Keratinocyte (primary cell): ENCODE data around the gene ZNF337. TPM values are rescaled to one million over a fixed set of nuclear protein-coding genes. Genes with fewer than 3 reads are reported as not detected.
"Not testable (repeated sequence)": the region's sequence is repeated elsewhere in the genome, so short reads cannot be mapped to it uniquely, and the experiment has no call there.

Source experiments
- DNase-seq: peaks from one replicate; pipeline ENCODE4 v3.0.0-alpha.2; 2011; ENCODE audit warnings: low read depth, missing footprints, low spot score
- FAIRE-seq: peaks from 2 replicates; lab custom pipeline; 2011; peaks lifted over from hg19 to GRCh38; lab: Jason Lieb, UNC
- H2AFZ ChIP-seq: 2 replicates; pipeline ENCODE4 v1.6.0; 2012; ENCODE audit warnings: low read length, control low read depth, inconsistent platforms; ENCODE audit not compliant: control insufficient read depth
- H3K27ac ChIP-seq: 2 replicates; pipeline ENCODE4 v1.5.1; 2011; ENCODE audit warnings: low read length; ENCODE audit not compliant: control insufficient read depth, insufficient read depth
- H3K27me3 ChIP-seq: 3 replicates; pipeline ENCODE4 v1.6.0; 2011; ENCODE audit warnings: low read length; ENCODE audit not compliant: control insufficient read depth, insufficient read depth; ENCODE audit errors: extremely low read depth
- H3K36me3 ChIP-seq, 2 experiments: 2 replicates in 1 of 2; 3 replicates in 1 of 2; pipeline ENCODE4 v1.5.1; 2011; ENCODE audit warnings: low read length in 2 of 2, mild to moderate bottlenecking in 1 of 2; ENCODE audit not compliant: control insufficient read depth in 2 of 2, insufficient read depth in 2 of 2; ENCODE audit errors: extremely low read depth in 1 of 2
- H3K4me1 ChIP-seq: 3 replicates; pipeline ENCODE4 v1.5.1; 2011; ENCODE audit warnings: low read length; ENCODE audit not compliant: control insufficient read depth, insufficient read depth; ENCODE audit errors: extremely low read depth
- H3K4me2 ChIP-seq: 3 replicates; pipeline ENCODE4 v1.6.0; 2011; ENCODE audit warnings: low read depth, low read length; ENCODE audit not compliant: control insufficient read depth, insufficient read depth; ENCODE audit errors: extremely low read depth
- H3K4me3 ChIP-seq, 3 experiments: fragments of 200-600 bp in 1 of 3; sonication (generic) in 1 of 3; 2 replicates in 2 of 3; 3 replicates in 1 of 3; pipeline ENCODE4 v1.5.1; 2011 to 2016; ENCODE audit warnings: low read length in 3 of 3, mild to moderate bottlenecking in 3 of 3, control low read depth in 2 of 3, inconsistent platforms in 1 of 3, low read depth in 1 of 3, mixed read lengths in 1 of 3, mixed run types in 1 of 3, moderate library complexity in 1 of 3; ENCODE audit not compliant: control insufficient read depth in 2 of 3, insufficient read depth in 2 of 3; ENCODE audit errors: extremely low read depth in 1 of 3
- H3K79me2 ChIP-seq: 2 replicates; pipeline ENCODE4 v1.6.0; 2012; ENCODE audit warnings: low read length; ENCODE audit not compliant: control insufficient read depth, insufficient read depth
- H3K9ac ChIP-seq: 3 replicates; pipeline ENCODE4 v1.6.0; 2011; ENCODE audit warnings: low read length; ENCODE audit not compliant: control insufficient read depth, insufficient read depth; ENCODE audit errors: extremely low read depth
- H3K9me1 ChIP-seq: 3 replicates; pipeline ENCODE4 v1.6.0; 2011; ENCODE audit warnings: low read length; ENCODE audit not compliant: control insufficient read depth, insufficient read depth; ENCODE audit errors: extremely low read depth
- H3K9me3 ChIP-seq: 2 replicates; pipeline ENCODE4 v1.5.1; 2012; ENCODE audit warnings: low read depth, low read length; ENCODE audit not compliant: control insufficient read depth
- H4K20me1 ChIP-seq: 3 replicates; pipeline ENCODE4 v1.6.0; 2011; ENCODE audit warnings: low read length; ENCODE audit not compliant: control insufficient read depth, insufficient read depth; ENCODE audit errors: extremely low read depth
- CTCF ChIP-seq, 3 experiments: IDR thresholded peaks in 1 of 3; conservative IDR thresholded peaks in 1 of 3; optimal IDR thresholded peaks in 1 of 3; 2 replicates in 2 of 3; 3 replicates in 1 of 3; pipeline versions ENCODE3 to v1.5.1; 2011; ENCODE audit warnings: low read length in 3 of 3, mild to moderate bottlenecking in 3 of 3, moderate library complexity in 2 of 3, control low read depth in 1 of 3, inconsistent platforms in 1 of 3; ENCODE audit not compliant: insufficient read depth in 2 of 3; ENCODE audit errors: extremely low read depth in 1 of 3
- EZH2 ChIP-seq: IDR thresholded peaks from one replicate; pipeline ENCODE4 v1.6.1; 2012; ENCODE audit warnings: inconsistent platforms, mild to moderate bottlenecking, low read length, moderate library complexity
- dilution Hi-C: fragments of 300-500 bp; cut with MboI; formaldehyde crosslinking; loops from one replicate; pipeline ENCODE4 v1.7.0; 2020; ENCODE audit warnings: low sequenced_read_pairs; ENCODE audit not compliant: extremely low pct_ligation_motif_present
- polyA plus RNA-seq, 5 experiments: library from polyadenylated mRNA; depleted of rRNA in 3 of 5; stranded (reverse) in 3 of 5; stranded (forward) in 1 of 5; unstranded in 1 of 5; fragments of >200 nt; gene quantifications; 1 replicate in 1 of 5; 2 replicates in 3 of 5; 3 replicates in 1 of 5; pipeline versions ENCODE4 v1.2.1 to v1.2.3, GENCODE V29; 2011 to 2012; ENCODE audit warnings: missing spikeins in 2 of 5, low read depth in 1 of 5, low replicate concordance in 1 of 5

ZNF337 gene
- polyA plus RNA-seq, 1 donor (not counting 4 experiments of a cell fraction or from before 2014, with no cell fraction given) = 15.9 TPM

GRCh38 chr20:25723975-25724374 is 27.3 kb upstream of the ZNF337 start:
- DNase-seq (no peak), FAIRE-seq (no peak)
- no peaks in the 10 kb centered on the region for H3K79me2 ChIP-seq
- dilution Hi-C loops = no loop called here
- no peaks in the 10 kb centered on the region for H3K9me3 ChIP-seq
- H3K36me3 ChIP-seq = no peaks in the 10 kb centered on the region
- no peak overlapping the region for H3K27ac ChIP-seq
- H3K4me2 ChIP-seq = no peak overlapping the region
- no peaks in the 10 kb centered on the region for H3K27me3 ChIP-seq
- no peak overlapping the region for H2AFZ ChIP-seq
- TF ChIP-seq EZH2 (no peak), CTCF (optimal IDR thresholded peaks at IDR 0.05 in 1 of 3, IDR thresholded peaks at IDR 0.05 in 1 of 3, conservative IDR thresholded peaks at IDR 0.05 in 1 of 3; ENCODE audit: extremely low read depth in 1 of 3, insufficient read depth in 2 of 3, low read length in 3 of 3) (no peak)
- H3K4me1 ChIP-seq = peaks cover 4% of the 10 kb centered on the region
- no peak overlapping the region for H3K9ac ChIP-seq
- H4K20me1 ChIP-seq = no peaks in the 10 kb centered on the region
- H3K9me1 ChIP-seq = no peaks in the 10 kb centered on the region
- no peak overlapping the region for H3K4me3 ChIP-seq

- Histone ChIP-seq H2AFZ (peak overlapping the region; percentile 13), H3K36me3 (no peaks in the 10 kb centered on the region), H3K27me3 (no peaks in the 10 kb centered on the region), H3K9ac (no peak overlapping the region), H3K4me1 (peaks cover 4% of the 10 kb centered on the region), H3K4me3 (no peak overlapping the region), H3K9me1 (no peaks in the 10 kb centered on the region), H3K79me2 (no peaks in the 10 kb centered on the region), H4K20me1 (no peaks in the 10 kb centered on the region), H3K4me2 (no peak overlapping the region), H3K27ac (no peak overlapping the region), H3K9me3 (no peaks in the 10 kb centered on the region)
- no peak for FAIRE-seq
- no peak for DNase-seq
- no peak for TF ChIP-seq CTCF (optimal IDR thresholded peaks at IDR 0.05 in 1 of 3, IDR thresholded peaks at IDR 0.05 in 1 of 3, conservative IDR thresholded peaks at IDR 0.05 in 1 of 3; ENCODE audit: extremely low read depth in 1 of 3, insufficient read depth in 2 of 3, low read length in 3 of 3)
- no peak for TF ChIP-seq EZH2
- dilution Hi-C loops = no loop called here
Measured at GRCh38 chr20:25720285-25720684, 23.6 kb upstream of the ZNF337 start.

- H3K27me3 ChIP-seq, FAIRE-seq, H3K9ac ChIP-seq, H4K20me1 ChIP-seq, H3K4me2 ChIP-seq, H2AFZ ChIP-seq, H3K27ac ChIP-seq, H3K36me3 ChIP-seq, H3K9me1 ChIP-seq, H3K79me2 ChIP-seq, dilution Hi-C loops, H3K9me3 ChIP-seq, H3K4me3 ChIP-seq, DNase-seq, H3K4me1 ChIP-seq: not testable (repeated sequence)
Measured at GRCh38 chr20:25718896-25719809, 22.5 kb upstream of the ZNF337 start.
